Stimulated activated CD4-positive, alpha-beta T cell treated with anti-CD3 and anti-CD28 coated beads, TNF-alpha, amount 100 ng/mL, for 1 hour (primary cell): ENCODE results near the gene CCR3.

ENCODE experiments used
- DNase-seq, 3 donors: peaks; one replicate each; pipeline ENCODE4 v3.0.0-alpha.2; 2020; ENCODE audit warnings: low read depth in 3 of 3, low spot score in 1 of 3

CCR3 gene

GRCh38 chr3:46297658-46298423 is 55.6 kb downstream of the CCR3 start:
- no peak for DNase-seq

- DNase-seq: no peak
Observed at GRCh38 chr3:46298871-46299607, 56.8 kb downstream of the CCR3 start.

- DNase-seq: no peak
Observed at GRCh38 chr3:46299608-46300460, 57.6 kb downstream of the CCR3 start.

GRCh38 chr3:46300461-46300789 is 58.2 kb downstream of the CCR3 start:
- DNase-seq: no peak

- no peak for DNase-seq
Observed at GRCh38 chr3:46301122-46301835, 59.0 kb downstream of the CCR3 start.

GRCh38 chr3:46303240-46303639 is 61.0 kb downstream of the CCR3 start:
- DNase-seq: no peak

- no peak for DNase-seq
Observed at GRCh38 chr3:46304739-46305138, 62.5 kb downstream of the CCR3 start.

GRCh38 chr3:46312991-46313390 is 70.7 kb downstream of the CCR3 start:
- no peak for DNase-seq

GRCh38 chr3:46314517-46314916 is 72.3 kb downstream of the CCR3 start:
- DNase-seq: no peak

GRCh38 chr3:46316206-46316605 is 73.9 kb downstream of the CCR3 start:
- no peak for DNase-seq
